Fibroblast of the aortic adventitia (primary cell): Measurements from ENCODE around the gene SFXN4. TPM values are rescaled to one million over a fixed set of nuclear protein-coding genes. Genes with fewer than 3 reads are reported as not detected.
"Not testable (repeated sequence)": the region's sequence is repeated elsewhere in the genome, so short reads cannot be mapped to it uniquely, and the experiment has no call there.

Experiments used
- DNase-seq: peaks from one replicate; pipeline ENCODE4 v3.0.0-alpha.2; 2010; ENCODE audit warnings: low read depth
- H3K4me3 ChIP-seq: 2 replicates; pipeline ENCODE4 v1.5.1; 2011; ENCODE audit warnings: low read depth, mild to moderate bottlenecking, control low read depth, low read length, moderate library complexity
- CTCF ChIP-seq: IDR thresholded peaks from 2 replicates; pipeline ENCODE4 v1.5.1; 2011; ENCODE audit warnings: mild to moderate bottlenecking, low read length, control low read depth, inconsistent platforms; ENCODE audit not compliant: insufficient read depth
- total RNA-seq: library from RNA; depleted of rRNA; stranded (reverse); fragments of >200 nt; gene quantifications from 2 replicates; pipeline ENCODE4 v1.2.3, GENCODE V29; 2012; ENCODE audit warnings: low replicate concordance

SFXN4 gene
- total RNA-seq, 1 donor = 25.6 TPM

DNA sequence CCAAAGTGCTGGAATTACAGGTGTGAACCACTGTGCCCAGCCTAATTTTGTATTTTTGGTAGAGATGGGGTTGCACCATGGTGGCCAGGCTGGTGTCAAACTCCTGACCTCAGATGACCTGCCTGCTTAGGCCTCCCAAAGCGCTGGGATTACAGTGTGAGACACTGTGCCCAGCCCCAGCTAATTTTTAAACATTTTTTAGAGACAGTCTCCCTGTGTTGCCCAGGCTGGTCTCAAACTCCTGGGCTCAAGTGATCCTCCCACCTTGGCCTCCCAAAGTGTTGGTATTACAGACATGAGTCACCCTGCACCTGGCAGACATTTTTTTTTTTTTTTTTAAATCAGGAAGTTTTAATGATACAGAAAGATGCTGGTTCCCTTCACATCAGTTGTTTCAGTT is 46.1 kb downstream of the SFXN4 start:
- DNase-seq = no peak
- no peak overlapping the region for H3K4me3 ChIP-seq
- no peak for TF ChIP-seq CTCF

- TF ChIP-seq CTCF = no peak
- DNase-seq = no peak
- H3K4me3 ChIP-seq = no peak overlapping the region
These were observed 47.3 kb downstream of the SFXN4 start for GRCh38 chr10:119118231-119118630.

DNA sequence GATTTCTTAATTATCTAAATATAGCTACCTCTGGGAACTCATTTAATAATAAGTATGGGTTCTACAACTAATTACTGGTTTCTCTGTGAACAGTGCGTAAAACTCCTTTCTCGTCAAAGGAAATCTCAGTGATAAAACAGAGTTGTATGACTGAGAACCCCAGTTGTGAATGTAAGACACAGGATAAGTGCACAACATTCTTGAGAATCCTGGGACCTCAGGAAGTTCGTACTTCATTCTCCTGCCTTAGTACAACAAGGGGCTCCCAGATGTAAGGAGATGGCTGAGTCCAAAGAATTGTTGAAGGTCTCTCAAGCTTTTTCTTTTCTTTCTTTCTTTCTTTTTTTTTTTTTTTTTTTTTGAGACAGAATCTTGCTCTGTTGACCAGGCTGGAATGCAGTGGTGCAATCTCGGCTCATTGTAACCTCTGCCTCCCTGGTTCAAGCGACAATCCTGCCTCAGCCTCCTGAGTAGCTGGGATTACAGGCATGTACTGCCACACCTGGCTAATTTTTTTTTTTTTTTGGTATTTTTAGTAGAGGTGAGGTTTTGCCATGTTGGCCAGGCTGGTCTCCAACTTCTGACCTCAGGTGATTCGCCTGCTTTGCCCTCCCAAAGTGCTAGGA is 49.1 kb downstream of the SFXN4 start:
- no peak for TF ChIP-seq CTCF
- H3K4me3 ChIP-seq = no peak overlapping the region
- DNase-seq = no peak

DNA sequence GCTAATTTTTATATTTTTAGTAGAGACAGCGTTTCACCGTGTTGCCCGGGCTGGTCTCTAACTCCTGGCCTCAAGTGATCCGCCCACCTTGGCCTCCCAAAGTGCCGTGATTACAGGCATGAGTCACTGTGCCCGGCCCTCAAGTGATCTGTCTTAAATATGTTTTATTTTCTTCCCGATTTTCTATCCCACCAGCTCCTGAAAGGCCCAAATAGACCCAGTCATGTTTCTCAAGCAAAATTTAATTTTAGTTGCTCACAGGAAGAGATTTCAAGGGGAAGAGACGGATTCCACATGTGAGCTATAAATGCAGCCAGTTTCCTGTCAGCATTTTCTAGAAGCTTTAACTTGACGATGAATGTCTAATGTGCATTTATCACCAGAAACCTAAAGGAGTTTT is 49.6 kb downstream of the SFXN4 start:
- DNase-seq = no peak
- TF ChIP-seq CTCF = no peak

DNA sequence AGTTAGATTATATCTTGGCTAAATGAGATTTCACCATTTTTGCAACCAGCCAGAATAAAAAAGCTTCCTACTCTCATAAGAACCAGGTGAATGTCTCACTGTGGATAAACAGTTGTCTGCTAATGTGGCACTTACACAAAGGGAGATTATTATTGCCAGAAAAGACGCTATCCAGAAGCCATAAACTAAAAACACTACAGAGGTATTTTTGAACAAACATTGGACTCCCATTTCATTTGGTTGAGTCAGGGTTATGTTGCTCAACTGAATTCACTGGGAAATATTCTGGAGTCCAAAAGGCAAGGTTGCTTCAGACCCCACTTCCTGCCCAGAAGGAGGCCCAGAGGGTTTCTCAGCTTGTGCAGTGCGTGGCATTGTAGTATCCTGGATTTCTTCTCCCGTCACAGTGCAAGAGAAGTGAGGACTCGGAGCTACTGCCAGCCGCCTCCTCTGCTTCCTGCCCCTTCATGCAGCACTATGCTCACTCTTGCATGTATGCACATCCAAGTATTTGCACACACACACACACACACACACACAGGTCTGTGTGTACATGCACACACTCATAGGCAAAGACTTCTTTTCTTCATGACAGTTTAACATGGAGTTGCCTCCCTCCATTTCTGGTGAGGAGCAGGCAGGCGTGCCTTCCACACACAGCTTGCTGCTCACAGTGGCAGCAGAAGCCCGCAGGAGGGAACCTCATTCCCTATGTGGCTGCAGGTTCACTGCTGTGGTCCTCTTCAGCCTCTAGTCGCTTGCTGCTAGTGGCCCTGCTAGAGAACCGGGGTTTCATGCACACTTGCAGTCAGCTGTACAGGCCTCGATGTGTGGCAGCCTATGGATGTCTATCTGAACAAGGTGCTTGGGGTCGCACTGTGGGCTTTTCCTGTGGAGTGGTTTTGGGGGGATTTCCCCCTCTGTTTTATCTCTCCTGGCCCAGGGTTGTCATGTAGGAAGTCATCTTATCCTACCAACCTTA is 51.5 kb downstream of the SFXN4 start:
- TF ChIP-seq CTCF = no peak
- no peak overlapping the region for H3K4me3 ChIP-seq
- peak; percentile 89 for DNase-seq

More for the DNA sequence above, 49.6 kb downstream of the SFXN4 start:
- no peak overlapping the region for H3K4me3 ChIP-seq

DNA sequence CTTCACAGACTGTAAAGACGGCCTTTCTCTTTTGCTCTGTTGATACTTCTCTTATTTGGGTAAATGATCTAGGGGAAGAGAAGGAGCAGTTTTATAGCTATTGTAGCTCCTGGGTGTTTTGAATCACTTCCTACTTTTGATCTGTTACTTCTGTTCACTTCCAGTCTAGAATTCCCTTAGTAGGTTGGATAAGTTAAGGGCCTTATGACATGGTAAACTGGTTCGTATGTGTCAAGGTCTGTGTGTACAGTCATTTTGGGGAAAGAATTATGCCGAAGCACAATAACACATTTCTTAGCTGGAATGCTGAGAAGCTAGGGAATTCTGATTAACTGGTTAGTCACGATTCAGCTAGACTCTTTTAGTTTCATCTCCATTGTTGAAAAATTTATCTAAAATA is 53.5 kb downstream of the SFXN4 start:
- no peak overlapping the region for H3K4me3 ChIP-seq
- no peak for TF ChIP-seq CTCF
- peak; percentile 68 for DNase-seq

DNA sequence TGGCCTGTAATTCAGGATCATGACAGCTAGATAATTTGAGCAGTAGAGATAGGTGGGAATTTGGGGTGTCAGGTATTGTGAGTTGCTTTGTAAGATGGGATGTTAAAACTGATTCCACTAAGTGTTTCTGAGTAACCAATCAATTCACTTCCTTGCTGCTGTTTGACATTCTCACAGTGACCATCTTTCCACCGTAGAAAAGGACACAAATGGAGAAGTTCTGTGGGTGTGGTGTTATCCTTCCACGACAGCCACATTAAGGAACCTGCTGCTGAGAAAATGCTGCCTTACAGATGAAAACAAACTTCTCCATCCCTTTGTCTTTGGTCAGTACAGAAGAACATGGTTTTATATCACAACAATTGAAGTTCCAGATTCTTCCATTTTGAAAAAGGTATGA is 57.7 kb downstream of the SFXN4 start:
- H3K4me3 ChIP-seq, DNase-seq: not testable (repeated sequence)

- not testable (repeated sequence) for H3K4me3 ChIP-seq
These were observed 58.4 kb downstream of the SFXN4 start for GRCh38 chr10:119107106-119107505.

GRCh38 chr10:119105899-119106298 is 59.6 kb downstream of the SFXN4 start:
- H3K4me3 ChIP-seq, DNase-seq: not testable (repeated sequence)

More at GRCh38 chr10:119107106-119107505, 58.4 kb downstream of the SFXN4 start:
- not testable (repeated sequence) for DNase-seq
